NCI-H510A treated with DMSO at 0.1 percent for 48 hours (cell line): ENCODE results near the gene USP54.

Experiments
- DNase-seq: peaks from one replicate; lab custom pipeline; 2025; lab: John Stamatoyannopoulos, UW

Gene USP54

DNA sequence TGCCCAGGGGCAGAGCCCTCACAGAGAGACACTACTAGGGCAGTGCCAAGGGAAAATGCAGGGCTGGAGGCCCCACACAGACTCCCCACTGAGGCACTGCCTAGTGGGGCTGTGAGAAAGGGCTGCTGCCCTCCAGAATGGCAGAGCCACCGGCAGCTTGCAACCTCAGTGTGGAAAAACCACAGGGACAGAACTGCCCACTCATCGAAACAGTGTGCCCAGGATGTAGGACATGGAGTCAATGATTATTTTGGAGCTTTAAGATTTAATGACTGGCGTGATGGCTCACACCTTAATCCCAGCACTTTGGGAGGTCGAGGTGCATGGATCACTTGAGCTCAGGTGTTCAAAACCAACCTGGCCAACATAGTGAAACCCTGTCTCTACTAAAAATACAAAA lies 130.2 kb downstream of the USP54 start:
- DNase-seq = no peak

DNA sequence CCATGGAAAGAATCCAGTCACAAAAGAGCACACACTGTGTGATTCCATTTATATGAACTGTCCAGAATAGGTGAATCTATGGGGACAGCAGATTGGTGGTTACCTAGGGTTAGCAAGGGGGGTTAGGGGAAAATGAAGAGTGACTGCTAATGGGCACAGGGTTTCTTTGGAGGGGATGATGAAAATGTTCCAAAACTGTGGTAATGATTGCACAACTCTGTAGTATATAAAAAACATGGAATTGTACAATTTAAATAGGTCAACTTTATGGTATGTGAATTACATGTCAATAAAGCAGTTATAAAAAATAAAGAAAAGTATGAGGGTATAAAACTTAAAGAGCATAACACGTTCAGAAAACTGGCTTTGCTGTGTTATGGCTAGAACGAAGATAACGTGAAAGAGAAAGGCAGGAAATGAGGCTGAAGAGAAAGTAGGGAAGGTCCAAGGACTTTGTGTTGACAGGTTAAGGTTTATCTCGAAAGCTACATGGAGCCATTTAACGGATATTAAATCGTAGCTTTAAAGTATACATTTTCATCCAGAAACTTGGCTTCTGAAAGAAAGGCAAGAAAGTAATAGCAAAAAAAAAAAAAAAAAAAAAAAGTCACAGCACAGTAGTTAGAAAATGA lies 131.3 kb downstream of the USP54 start:
- DNase-seq = no peak

DNA sequence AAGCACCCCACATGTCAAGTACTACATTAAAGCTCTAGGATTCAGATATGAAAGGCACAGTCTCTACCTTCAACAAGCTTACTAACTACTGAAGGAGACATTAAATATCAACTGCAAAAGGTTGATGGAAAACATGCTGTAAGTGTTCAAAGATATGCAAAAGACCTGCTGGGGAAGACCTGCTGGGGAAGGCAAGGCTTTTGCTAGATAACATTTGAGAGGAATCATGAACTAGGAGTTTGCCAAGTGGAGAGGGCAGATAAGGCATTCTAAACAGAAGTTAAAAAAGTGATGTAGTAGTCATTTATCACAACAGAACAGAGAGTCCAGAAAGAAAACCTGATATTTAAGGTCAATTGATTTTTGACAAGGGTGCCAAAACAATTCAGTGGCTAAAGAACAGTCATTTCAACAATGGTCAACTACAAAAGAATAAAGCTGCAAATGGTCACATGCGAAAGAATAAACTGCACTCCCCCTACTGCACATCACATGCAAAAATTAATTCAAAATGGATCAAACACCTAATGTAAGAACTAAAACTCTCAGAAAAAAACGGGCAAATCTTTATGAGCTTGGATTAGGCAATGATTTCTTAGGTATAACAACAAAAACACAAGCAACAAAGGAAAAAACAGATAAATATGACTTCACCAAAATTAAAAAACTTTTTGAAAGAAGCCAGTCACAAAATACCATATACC lies 134.8 kb downstream of the USP54 start:
- no peak for DNase-seq

DNA sequence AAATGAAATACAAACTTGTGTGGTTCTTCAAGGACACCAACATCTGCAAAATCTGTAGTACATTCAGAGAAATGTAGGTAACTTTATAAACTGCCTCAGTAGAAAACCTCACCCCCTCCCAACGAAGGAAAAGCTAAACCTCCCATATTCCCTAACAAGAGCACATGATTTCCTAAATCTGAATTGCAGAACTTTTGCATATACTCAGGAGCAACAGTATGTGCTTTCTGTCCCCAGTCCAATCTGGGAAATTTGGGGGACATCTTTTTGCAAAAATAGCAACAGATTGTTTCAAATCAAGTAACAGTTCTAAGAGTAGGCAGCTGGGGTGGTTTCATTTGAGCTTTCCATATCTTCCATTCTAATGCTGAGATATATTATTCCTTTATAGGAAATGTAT lies 142.0 kb downstream of the USP54 start:
- no peak for DNase-seq

DNA sequence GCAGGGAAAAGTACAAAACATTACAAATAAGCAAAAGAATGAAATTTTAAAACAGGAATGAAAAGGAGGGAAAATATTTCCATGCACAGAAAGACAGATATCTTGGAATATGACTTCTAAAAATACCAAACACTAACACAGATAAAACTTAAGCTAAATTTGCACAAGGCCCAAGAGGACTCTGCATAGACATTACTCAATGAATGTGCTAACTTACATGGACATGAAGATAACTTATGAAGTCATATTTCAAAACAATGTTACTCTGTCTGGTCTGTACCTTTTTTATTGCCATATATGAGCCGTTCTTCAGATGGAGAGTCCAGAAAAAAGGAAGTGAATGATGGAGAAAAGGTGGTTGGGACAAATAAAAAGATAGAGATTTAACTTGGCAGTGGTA lies 142.8 kb downstream of the USP54 start:
- DNase-seq = no peak
